ENCODE data around the gene SCP2.

DNA sequence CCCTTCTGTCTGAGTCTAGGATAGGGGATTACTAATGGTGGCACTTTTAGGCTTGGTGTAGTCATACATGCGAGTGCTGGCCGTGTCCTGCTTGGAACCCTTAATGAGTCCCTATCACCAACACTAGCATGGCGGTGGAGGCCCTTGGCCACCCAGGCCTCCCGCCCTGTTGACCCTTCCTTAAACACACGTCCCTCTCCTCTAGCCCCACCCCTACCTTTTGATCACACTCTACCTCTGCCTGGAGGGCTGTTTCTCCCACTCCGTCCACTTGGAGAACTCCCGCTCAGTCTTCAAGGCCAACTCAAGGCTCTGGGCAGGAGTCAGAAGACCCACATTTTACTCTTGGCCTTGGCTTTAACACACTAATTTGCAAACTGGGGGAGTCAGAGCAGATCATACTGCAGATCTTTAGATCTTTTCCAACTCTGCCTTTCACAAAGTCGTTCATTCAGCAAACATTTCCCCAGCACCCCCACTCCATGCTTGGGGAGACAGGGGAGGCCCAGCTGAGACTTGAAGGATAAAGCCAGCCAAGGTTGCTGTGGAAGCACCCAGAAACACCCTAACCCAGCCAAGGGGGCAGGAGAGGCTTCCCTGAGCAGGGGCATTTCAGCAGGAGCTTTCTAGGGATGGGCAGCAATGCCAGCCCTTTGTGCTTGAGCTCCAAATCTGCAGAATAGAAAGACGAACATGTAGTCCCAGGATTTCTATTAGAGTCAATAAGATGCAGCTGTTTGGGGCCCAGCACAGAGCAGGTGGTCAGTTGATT, 136.9 kb downstream of the SCP2 start:
- TF ChIP-seq POLR2A (IDR thresholded peaks at IDR 0.05; ENCODE audit: low read length) (no peak), GATA1 (IDR thresholded peaks at IDR 0.05; ENCODE audit: low read depth, low read length) (no peak)
